Measurements from ENCODE around the gene KCNMB1. TPM values are rescaled to one million over a fixed set of nuclear protein-coding genes. Genes with fewer than 3 reads are reported as not detected.

KCNMB1 gene
- total RNA-seq, 2 donors from 2014 or later, result 0.74 to 0.83 TPM

- H3K4me3 ChIP-seq, result no peak overlapping the region
- no peaks in the 10 kb centered on the region for H3K27me3 ChIP-seq
- TF ChIP-seq CTCF (IDR thresholded peaks at IDR 0.05), result no peak
- no peaks in the 10 kb centered on the region for H3K9me3 ChIP-seq
- no peak overlapping the region for H3K27ac ChIP-seq
- no peaks in the 10 kb centered on the region for H3K36me3 ChIP-seq
- peaks cover 0 to 16% of the 10 kb centered on the region in 2 donors for H3K4me1 ChIP-seq
- DNase-seq (ENCODE audit: low spot score), result no peak
These were observed 4.8 kb upstream of the KCNMB1 start for GRCh38 chr5:170393958-170394357.

- Histone ChIP-seq H3K36me3 (no peaks in the 10 kb centered on the region), H3K4me1 (peaks cover 0 to 23% of the 10 kb centered on the region in 2 donors), H3K9me3 (no peaks in the 10 kb centered on the region), H3K4me3 (no peak overlapping the region), H3K27me3 (no peaks in the 10 kb centered on the region), H3K27ac (no peak overlapping the region)
- DNase-seq (ENCODE audit: low spot score), result no peak
- TF ChIP-seq CTCF (IDR thresholded peaks at IDR 0.05), result no peak
These were observed 4.1 kb upstream of the KCNMB1 start for GRCh38 chr5:170393235-170393634.

GRCh38 chr5:170390472-170390871 is 1.3 kb upstream of the KCNMB1 start:
- no peak for TF ChIP-seq CTCF (IDR thresholded peaks at IDR 0.05)
- H3K36me3 ChIP-seq, result no peaks in the 10 kb centered on the region
- H3K4me1 ChIP-seq, result peaks cover 0 to 28% of the 10 kb centered on the region in 2 donors

GRCh38 chr5:170389550-170389892 is 354 bp upstream of the KCNMB1 start:
- Histone ChIP-seq H3K27me3 (no peaks in the 10 kb centered on the region), H3K4me1 (peaks cover 0 to 28% of the 10 kb centered on the region in 2 donors)

More at GRCh38 chr5:170390472-170390871, 1.3 kb upstream of the KCNMB1 start:
- H3K4me3 ChIP-seq, result no peak overlapping the region
- no peak overlapping the region for H3K27ac ChIP-seq
- H3K27me3 ChIP-seq, result no peaks in the 10 kb centered on the region
- no peak for DNase-seq (ENCODE audit: low spot score)
- no peaks in the 10 kb centered on the region for H3K9me3 ChIP-seq

GRCh38 chr5:170387775-170388639 is 1.2 kb downstream of the KCNMB1 start:
- Histone ChIP-seq H3K27ac (peak overlapping the region; percentile 78 to 86), H3K4me3 (peak overlapping the region; percentile 42 to 46), H3K36me3 (no peaks in the 10 kb centered on the region), H3K9me3 (no peaks in the 10 kb centered on the region), H3K4me1 (peaks cover 0 to 28% of the 10 kb centered on the region in 2 donors), H3K27me3 (no peaks in the 10 kb centered on the region)
- no peak for DNase-seq (ENCODE audit: low spot score)
- TF ChIP-seq CTCF (IDR thresholded peaks at IDR 0.05), result no peak

More at GRCh38 chr5:170389550-170389892, 354 bp upstream of the KCNMB1 start:
- Histone ChIP-seq H3K27ac (peak overlapping the region; percentile 78 to 86), H3K4me3 (peak overlapping the region; percentile 42 to 46), H3K9me3 (no peaks in the 10 kb centered on the region), H3K36me3 (no peaks in the 10 kb centered on the region)
- no peak for TF ChIP-seq CTCF (IDR thresholded peaks at IDR 0.05)
- DNase-seq (ENCODE audit: low spot score), result no peak

Measured in right atrium auricular region (tissue), 2 donors.